NT2/D1 (cell line): ENCODE results near the gene EHD3.

Experiments used
- DNase-seq: peaks from one replicate; pipeline ENCODE4 v3.0.0-alpha.2; 2011; ENCODE audit warnings: low read depth, low spot score
- H3K27me3 ChIP-seq: 2 replicates; pipeline ENCODE4 v1.6.0; 2011; ENCODE audit warnings: mild to moderate bottlenecking; ENCODE audit not compliant: insufficient read length, insufficient read depth
- H3K36me3 ChIP-seq: 2 replicates; pipeline ENCODE4 v1.6.1; 2011; ENCODE audit warnings: mild to moderate bottlenecking, low read length, mixed read lengths; ENCODE audit not compliant: insufficient read depth, insufficient read length
- H3K4me1 ChIP-seq: 2 replicates; pipeline ENCODE4 v1.5.1; 2011; ENCODE audit not compliant: insufficient read depth, insufficient read length
- H3K4me3 ChIP-seq: 2 replicates; pipeline ENCODE4 v1.5.1; 2011; ENCODE audit warnings: low read depth; ENCODE audit not compliant: insufficient read length
- H3K9ac ChIP-seq: 2 replicates; pipeline ENCODE4 v1.6.0; 2011; ENCODE audit warnings: low read depth; ENCODE audit not compliant: insufficient read length
- H3K9me3 ChIP-seq: 2 replicates; pipeline ENCODE4 v1.5.1; 2011; ENCODE audit warnings: mild to moderate bottlenecking, low read length; ENCODE audit not compliant: insufficient read depth
- SUZ12 ChIP-seq: IDR thresholded peaks from 2 replicates; pipeline ENCODE4 v1.6.1; 2011; ENCODE audit not compliant: insufficient read length, insufficient read depth; ENCODE audit errors: extremely low read depth
- YY1 ChIP-seq: IDR thresholded peaks from 2 replicates; pipeline ENCODE4 v1.6.1; 2011; ENCODE audit not compliant: insufficient read length, insufficient read depth
- ZNF274 ChIP-seq: IDR thresholded peaks from 2 replicates; pipeline ENCODE4 v1.6.1; 2011; ENCODE audit warnings: mild to moderate bottlenecking, low read depth, low read length

The EHD3 gene

GRCh38 chr2:31259075-31259474 lies 25.1 kb downstream of the EHD3 start:
- H3K4me1 ChIP-seq = peaks cover 13% of the 10 kb centered on the region
- no peaks in the 10 kb centered on the region for H3K27me3 ChIP-seq
- no peaks in the 10 kb centered on the region for H3K9me3 ChIP-seq
- H3K36me3 ChIP-seq = peaks cover 18% of the 10 kb centered on the region
- DNase-seq = no peak
- no peak overlapping the region for H3K9ac ChIP-seq
- TF ChIP-seq YY1 (no peak), ZNF274 (no peak), SUZ12 (no peak)
- no peak overlapping the region for H3K4me3 ChIP-seq

- Histone ChIP-seq H3K36me3 (peaks cover 18% of the 10 kb centered on the region), H3K9ac (no peak overlapping the region), H3K4me3 (no peak overlapping the region), H3K27me3 (no peaks in the 10 kb centered on the region), H3K4me1 (peaks cover 11% of the 10 kb centered on the region), H3K9me3 (no peaks in the 10 kb centered on the region)
- DNase-seq = no peak
- TF ChIP-seq YY1 = no peak
- TF ChIP-seq SUZ12 = no peak
- no peak for TF ChIP-seq ZNF274
These were observed 26.9 kb downstream of the EHD3 start for GRCh38 chr2:31260870-31261269.

GRCh38 chr2:31263636-31264190 lies 29.8 kb downstream of the EHD3 start:
- Histone ChIP-seq H3K9ac (no peak overlapping the region), H3K4me3 (no peak overlapping the region), H3K27me3 (no peaks in the 10 kb centered on the region), H3K4me1 (no peaks in the 10 kb centered on the region), H3K9me3 (no peaks in the 10 kb centered on the region), H3K36me3 (peaks cover 26% of the 10 kb centered on the region)
- no peak for DNase-seq
- no peak for TF ChIP-seq ZNF274
- no peak for TF ChIP-seq YY1
- TF ChIP-seq SUZ12 = no peak

- DNase-seq = no peak
- H3K36me3 ChIP-seq = peaks cover 26% of the 10 kb centered on the region
These were observed 31.3 kb downstream of the EHD3 start for GRCh38 chr2:31265234-31265633.

GRCh38 chr2:31266804-31267203 lies 32.9 kb downstream of the EHD3 start:
- no peak overlapping the region for H3K9ac ChIP-seq
- H3K9me3 ChIP-seq = no peaks in the 10 kb centered on the region
- peaks cover 12% of the 10 kb centered on the region for H3K36me3 ChIP-seq
- no peak for DNase-seq
- TF ChIP-seq YY1 (no peak), ZNF274 (no peak), SUZ12 (no peak)
- no peak overlapping the region for H3K4me3 ChIP-seq
- H3K27me3 ChIP-seq = no peaks in the 10 kb centered on the region
- no peaks in the 10 kb centered on the region for H3K4me1 ChIP-seq

More at GRCh38 chr2:31265234-31265633, 31.3 kb downstream of the EHD3 start:
- Histone ChIP-seq H3K27me3 (no peaks in the 10 kb centered on the region), H3K4me1 (no peaks in the 10 kb centered on the region), H3K4me3 (no peak overlapping the region), H3K9me3 (no peaks in the 10 kb centered on the region), H3K9ac (no peak overlapping the region)
- TF ChIP-seq SUZ12 = no peak
- no peak for TF ChIP-seq YY1
- no peak for TF ChIP-seq ZNF274

GRCh38 chr2:31267437-31268120 lies 33.6 kb downstream of the EHD3 start:
- H3K9me3 ChIP-seq = no peaks in the 10 kb centered on the region

GRCh38 chr2:31268344-31268743 lies 34.4 kb downstream of the EHD3 start:
- DNase-seq = no peak
- H3K27me3 ChIP-seq = no peaks in the 10 kb centered on the region

More at GRCh38 chr2:31267437-31268120, 33.6 kb downstream of the EHD3 start:
- Histone ChIP-seq H3K4me1 (no peaks in the 10 kb centered on the region), H3K4me3 (no peak overlapping the region), H3K9ac (no peak overlapping the region), H3K27me3 (no peaks in the 10 kb centered on the region), H3K36me3 (peaks cover 9% of the 10 kb centered on the region)
- TF ChIP-seq SUZ12 (no peak), YY1 (no peak), ZNF274 (no peak)
- no peak for DNase-seq

More at GRCh38 chr2:31268344-31268743, 34.4 kb downstream of the EHD3 start:
- no peaks in the 10 kb centered on the region for H3K4me1 ChIP-seq
- no peak overlapping the region for H3K9ac ChIP-seq
- peaks cover 9% of the 10 kb centered on the region for H3K36me3 ChIP-seq
- no peaks in the 10 kb centered on the region for H3K9me3 ChIP-seq
- no peak overlapping the region for H3K4me3 ChIP-seq
- TF ChIP-seq ZNF274 = no peak
- TF ChIP-seq YY1 = no peak
